Measurements from ENCODE around the gene GTSE1. TPM values are rescaled to one million over a fixed set of nuclear protein-coding genes. Genes with fewer than 3 reads are reported as not detected.

The GTSE1 gene
- total RNA-seq, 1 experiment from 2014 or later: 55.1 TPM

GRCh38 chr22:46352276-46352675 is 55.6 kb downstream of the GTSE1 start:
- Mint-ChIP-seq H3K36me3 (ENCODE audit: insufficient read depth, unreplicated experiment) (peaks cover 97% of the 10 kb centered on the region), H3K4me3 (ENCODE audit: unreplicated experiment) (no peak overlapping the region), H3K4me1 (ENCODE audit: low read depth, unreplicated experiment) (no peaks in the 10 kb centered on the region), H3K27ac (ENCODE audit: unreplicated experiment) (no peak overlapping the region), H3K27me3 (ENCODE audit: insufficient read depth, unreplicated experiment) (no peaks in the 10 kb centered on the region), H3K9me3 (ENCODE audit: unreplicated experiment) (no peaks in the 10 kb centered on the region)
- intact Hi-C loops (cut with micrococcal nuclease; ENCODE audit: unreplicated experiment): no loop called here
- DNase-seq: no peak
- Histone ChIP-seq H3K9me3 (no peaks in the 10 kb centered on the region), H3K4me3 (ENCODE audit: low read depth, low read length) (no peak overlapping the region), H3K36me3 (ENCODE audit: control insufficient read depth, insufficient read depth, low read length) (peaks cover 3% of the 10 kb centered on the region), H3K4me1 (no peaks in the 10 kb centered on the region), H3K27me3 (replicated peaks; ENCODE audit: control insufficient read depth, insufficient read depth, low read length) (no peaks in the 10 kb centered on the region)
- POLR2A ChIA-PET: no interaction called here
- CTCF ChIA-PET: no interaction called here
- BruUV-seq (replicated peaks): no TSS peak
- TF ChIP-seq, protein P1, sequence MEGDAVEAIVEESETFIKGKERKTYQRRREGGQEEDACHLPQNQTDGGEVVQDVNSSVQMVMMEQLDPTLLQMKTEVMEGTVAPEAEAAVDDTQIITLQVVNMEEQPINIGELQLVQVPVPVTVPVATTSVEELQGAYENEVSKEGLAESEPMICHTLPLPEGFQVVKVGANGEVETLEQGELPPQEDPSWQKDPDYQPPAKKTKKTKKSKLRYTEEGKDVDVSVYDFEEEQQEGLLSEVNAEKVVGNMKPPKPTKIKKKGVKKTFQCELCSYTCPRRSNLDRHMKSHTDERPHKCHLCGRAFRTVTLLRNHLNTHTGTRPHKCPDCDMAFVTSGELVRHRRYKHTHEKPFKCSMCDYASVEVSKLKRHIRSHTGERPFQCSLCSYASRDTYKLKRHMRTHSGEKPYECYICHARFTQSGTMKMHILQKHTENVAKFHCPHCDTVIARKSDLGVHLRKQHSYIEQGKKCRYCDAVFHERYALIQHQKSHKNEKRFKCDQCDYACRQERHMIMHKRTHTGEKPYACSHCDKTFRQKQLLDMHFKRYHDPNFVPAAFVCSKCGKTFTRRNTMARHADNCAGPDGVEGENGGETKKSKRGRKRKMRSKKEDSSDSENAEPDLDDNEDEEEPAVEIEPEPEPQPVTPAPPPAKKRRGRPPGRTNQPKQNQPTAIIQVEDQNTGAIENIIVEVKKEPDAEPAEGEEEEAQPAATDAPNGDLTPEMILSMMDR (IDR thresholded peaks at IDR 0.05; ENCODE audit: insufficient read depth in 1 of 2, low read depth in 1 of 2, low read length in 1 of 2, severe bottlenecking in 1 of 2, unreplicated experiment in 1 of 2): no peak

DNA sequence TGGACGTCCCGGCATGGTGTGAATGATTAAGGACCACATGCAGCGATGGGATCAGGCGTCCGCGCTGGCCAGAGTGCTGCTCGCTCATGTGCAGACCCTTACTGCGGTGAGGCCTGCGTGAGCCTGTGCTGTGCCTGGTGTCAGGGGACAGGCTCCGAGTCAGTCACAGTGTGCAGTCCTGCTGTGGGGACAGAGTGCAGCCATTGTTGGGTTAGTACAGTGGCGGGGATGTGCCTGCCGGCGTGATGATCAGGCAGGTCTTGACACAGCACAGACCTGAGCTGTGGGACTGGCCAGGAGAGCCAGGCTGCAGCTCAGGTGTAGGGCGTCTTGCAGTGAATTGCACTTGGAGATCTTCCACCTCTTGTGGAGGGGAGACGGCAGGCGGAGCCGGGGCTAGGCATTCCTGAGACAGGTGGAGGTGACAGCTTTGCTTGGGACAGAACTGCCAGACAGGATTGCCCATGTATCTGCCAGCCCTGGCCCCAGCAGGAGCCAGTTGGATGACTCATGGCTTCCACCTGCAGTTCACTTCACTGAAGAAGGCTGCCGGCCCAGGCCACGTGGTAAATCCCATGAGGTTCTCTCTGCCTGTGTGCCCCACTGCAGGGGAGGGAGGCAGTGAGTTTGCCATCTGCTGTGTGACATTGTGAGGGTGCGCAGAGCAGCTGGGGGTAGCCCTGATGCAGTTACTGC is 56.2 kb downstream of the GTSE1 start:
- no peak for DNase-seq

GRCh38 chr22:46353483-46354105 is 56.9 kb downstream of the GTSE1 start:
- peaks cover 3% of the 10 kb centered on the region for H3K36me3 ChIP-seq (ENCODE audit: control insufficient read depth, insufficient read depth, low read length)
- no peaks in the 10 kb centered on the region for H3K4me1 Mint-ChIP-seq (ENCODE audit: low read depth, unreplicated experiment)
- no TSS peak for BruUV-seq (replicated peaks)
- no peak overlapping the region for H3K4me3 ChIP-seq (ENCODE audit: low read depth, low read length)
- ChIA-PET POLR2A (no interaction called here), CTCF (no interaction called here)
- no peaks in the 10 kb centered on the region for H3K9me3 ChIP-seq
- H3K36me3 Mint-ChIP-seq (ENCODE audit: insufficient read depth, unreplicated experiment): peaks cover 96% of the 10 kb centered on the region
- DNase-seq: no peak
- no peaks in the 10 kb centered on the region for H3K27me3 ChIP-seq (replicated peaks; ENCODE audit: control insufficient read depth, insufficient read depth, low read length)
- intact Hi-C loops (cut with micrococcal nuclease; ENCODE audit: unreplicated experiment): no loop called here
- no peaks in the 10 kb centered on the region for H3K9me3 Mint-ChIP-seq (ENCODE audit: unreplicated experiment)
- no peaks in the 10 kb centered on the region for H3K4me1 ChIP-seq
- no peak overlapping the region for H3K27ac Mint-ChIP-seq (ENCODE audit: unreplicated experiment)
- TF ChIP-seq, protein P1 (IDR thresholded peaks at IDR 0.05; ENCODE audit: insufficient read depth in 1 of 2, low read depth in 1 of 2, low read length in 1 of 2, severe bottlenecking in 1 of 2, unreplicated experiment in 1 of 2): no peak
- no peaks in the 10 kb centered on the region for H3K27me3 Mint-ChIP-seq (ENCODE audit: insufficient read depth, unreplicated experiment)
- no peak overlapping the region for H3K4me3 Mint-ChIP-seq (ENCODE audit: unreplicated experiment)

More for the DNA sequence above, 56.2 kb downstream of the GTSE1 start:
- H3K4me3 Mint-ChIP-seq (ENCODE audit: unreplicated experiment): no peak overlapping the region
- ChIA-PET POLR2A (no interaction called here), CTCF (no interaction called here)
- H3K27ac Mint-ChIP-seq (ENCODE audit: unreplicated experiment): peak overlapping the region; percentile 64
- BruUV-seq (replicated peaks): no TSS peak
- Histone ChIP-seq H3K4me1 (no peaks in the 10 kb centered on the region), H3K27me3 (replicated peaks; ENCODE audit: control insufficient read depth, insufficient read depth, low read length) (no peaks in the 10 kb centered on the region), H3K9me3 (no peaks in the 10 kb centered on the region), H3K4me3 (ENCODE audit: low read depth, low read length) (no peak overlapping the region), H3K36me3 (ENCODE audit: control insufficient read depth, insufficient read depth, low read length) (peaks cover 3% of the 10 kb centered on the region)
- H3K36me3 Mint-ChIP-seq (ENCODE audit: insufficient read depth, unreplicated experiment): peaks cover 98% of the 10 kb centered on the region
- TF ChIP-seq, protein P1 (IDR thresholded peaks at IDR 0.05; ENCODE audit: insufficient read depth in 1 of 2, low read depth in 1 of 2, low read length in 1 of 2, severe bottlenecking in 1 of 2, unreplicated experiment in 1 of 2): no peak
- H3K9me3 Mint-ChIP-seq (ENCODE audit: unreplicated experiment): no peaks in the 10 kb centered on the region
- no peaks in the 10 kb centered on the region for H3K4me1 Mint-ChIP-seq (ENCODE audit: low read depth, unreplicated experiment)
- no peaks in the 10 kb centered on the region for H3K27me3 Mint-ChIP-seq (ENCODE audit: insufficient read depth, unreplicated experiment)
- intact Hi-C loops (cut with micrococcal nuclease; ENCODE audit: unreplicated experiment): no loop called here
